BJ (cell line): ENCODE measurements around the gene IGLL5. TPM values are rescaled to one million over a fixed set of nuclear protein-coding genes. Genes with fewer than 3 reads are reported as not detected.

Experiments used
- CTCF ChIA-PET: fragments of 350-600 bp; formaldehyde crosslinking; extraction: SDS; loops from one replicate; lab custom pipeline; 2021; ENCODE audit warnings: antibody characterized with exemption, inconsistent platforms; lab: Yijun Ruan, JAX
- POLR2A ChIA-PET: fragments of 300-600 bp; sonication (Branson Sonifier 250); formaldehyde crosslinking; extraction: SDS; loops from one replicate; lab custom pipeline; 2021; ENCODE audit warnings: antibody characterized with exemption; lab: Charles Lee
- DNase-seq: peaks from one replicate; pipeline ENCODE4 v3.0.0-alpha.2; 2011; ENCODE audit warnings: low read depth
- H3K27me3 ChIP-seq: 2 replicates; pipeline ENCODE4 v1.6.0; 2011; ENCODE audit warnings: low read length; ENCODE audit not compliant: control insufficient read depth, insufficient read depth
- H3K36me3 ChIP-seq: 2 replicates; pipeline ENCODE4 v1.5.1; 2011; ENCODE audit warnings: low read length; ENCODE audit not compliant: control insufficient read depth, insufficient read depth
- H3K4me3 ChIP-seq: 2 replicates; pipeline ENCODE4 v1.5.1; 2011; ENCODE audit warnings: low read depth, mild to moderate bottlenecking, control low read depth, low read length
- polyA plus RNA-seq: library from polyadenylated mRNA; depleted of rRNA; stranded (reverse); fragments of >200 nt; gene quantifications from 2 replicates; pipeline ENCODE4 v1.2.3, GENCODE V29; 2011
- TF ChIP-seq, protein P1 (sequence below): IDR thresholded peaks from 2 replicates; pipeline ENCODE4 v1.5.1; 2011; ENCODE audit warnings: low read depth, mild to moderate bottlenecking, control low read depth, inconsistent platforms, low read length, moderate library complexity; ENCODE audit not compliant: insufficient read depth

IGLL5 gene
- polyA plus RNA-seq, 1 experiment: not detected

DNA sequence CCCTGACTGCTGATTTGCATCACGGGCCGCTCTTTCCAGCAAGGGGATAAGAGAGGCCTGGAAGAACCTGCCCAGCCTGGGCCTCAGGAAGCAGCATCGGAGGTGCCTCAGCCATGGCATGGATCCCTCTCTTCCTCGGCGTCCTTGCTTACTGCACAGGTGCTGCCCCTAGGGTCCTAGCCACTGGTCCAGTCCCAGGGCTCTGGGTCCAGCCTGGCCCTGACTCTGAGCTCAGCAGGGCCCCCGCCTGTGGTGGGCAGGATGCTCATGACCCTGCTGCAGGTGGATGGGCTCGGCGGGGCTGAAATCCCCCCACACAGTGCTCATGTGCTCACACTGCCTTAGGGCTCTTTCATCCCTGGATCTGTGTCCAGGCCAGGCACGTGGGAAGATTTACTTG lies 7.0 kb upstream of the IGLL5 start:
- H3K36me3 ChIP-seq: no peaks in the 10 kb centered on the region
- POLR2A ChIA-PET: no interaction called here
- DNase-seq: no peak
- H3K4me3 ChIP-seq: no peak overlapping the region
- TF ChIP-seq, protein P1, sequence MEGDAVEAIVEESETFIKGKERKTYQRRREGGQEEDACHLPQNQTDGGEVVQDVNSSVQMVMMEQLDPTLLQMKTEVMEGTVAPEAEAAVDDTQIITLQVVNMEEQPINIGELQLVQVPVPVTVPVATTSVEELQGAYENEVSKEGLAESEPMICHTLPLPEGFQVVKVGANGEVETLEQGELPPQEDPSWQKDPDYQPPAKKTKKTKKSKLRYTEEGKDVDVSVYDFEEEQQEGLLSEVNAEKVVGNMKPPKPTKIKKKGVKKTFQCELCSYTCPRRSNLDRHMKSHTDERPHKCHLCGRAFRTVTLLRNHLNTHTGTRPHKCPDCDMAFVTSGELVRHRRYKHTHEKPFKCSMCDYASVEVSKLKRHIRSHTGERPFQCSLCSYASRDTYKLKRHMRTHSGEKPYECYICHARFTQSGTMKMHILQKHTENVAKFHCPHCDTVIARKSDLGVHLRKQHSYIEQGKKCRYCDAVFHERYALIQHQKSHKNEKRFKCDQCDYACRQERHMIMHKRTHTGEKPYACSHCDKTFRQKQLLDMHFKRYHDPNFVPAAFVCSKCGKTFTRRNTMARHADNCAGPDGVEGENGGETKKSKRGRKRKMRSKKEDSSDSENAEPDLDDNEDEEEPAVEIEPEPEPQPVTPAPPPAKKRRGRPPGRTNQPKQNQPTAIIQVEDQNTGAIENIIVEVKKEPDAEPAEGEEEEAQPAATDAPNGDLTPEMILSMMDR: no peak
- CTCF ChIA-PET: interaction anchor here (1.2 to 1.6 kb wide), 3 partner anchors 32 to 110 kb away, joined by 3 to 5 read pairs (median 5); no protein-coding TSS in a partner anchor
- no peaks in the 10 kb centered on the region; the same call in 1 of the 2 replicates for H3K27me3 ChIP-seq

DNA sequence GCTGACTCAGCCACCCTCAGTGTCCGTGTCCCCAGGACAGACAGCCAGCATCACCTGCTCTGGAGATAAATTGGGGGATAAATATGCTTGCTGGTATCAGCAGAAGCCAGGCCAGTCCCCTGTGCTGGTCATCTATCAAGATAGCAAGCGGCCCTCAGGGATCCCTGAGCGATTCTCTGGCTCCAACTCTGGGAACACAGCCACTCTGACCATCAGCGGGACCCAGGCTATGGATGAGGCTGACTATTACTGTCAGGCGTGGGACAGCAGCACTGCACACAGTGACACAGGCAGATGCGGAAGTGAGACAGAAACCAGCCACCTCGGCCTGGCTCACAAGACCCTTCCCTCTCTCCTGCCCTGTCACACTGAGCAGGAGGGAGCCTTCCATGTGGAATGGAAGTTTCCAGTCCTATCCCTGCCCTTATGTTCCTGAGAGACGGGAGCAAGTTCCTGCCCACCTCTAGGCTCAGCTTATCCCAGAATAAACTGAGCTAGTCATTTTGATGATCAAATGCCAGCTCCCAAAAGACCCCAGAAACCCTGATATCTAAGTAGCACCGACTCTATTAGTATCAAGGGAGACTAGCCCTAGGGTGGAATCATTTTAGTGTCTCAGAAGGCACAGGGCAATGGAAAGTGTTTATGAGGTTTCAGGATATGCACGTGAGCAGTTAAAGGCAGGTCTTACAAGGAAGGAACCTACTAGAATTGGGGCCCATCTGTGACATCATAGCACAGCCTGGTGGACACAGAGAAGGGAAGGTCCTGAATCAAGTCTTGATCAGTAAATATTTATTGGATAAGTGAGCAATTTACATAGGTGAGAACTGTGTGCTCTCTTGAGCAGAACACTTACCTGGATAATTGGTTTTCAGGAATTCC lies 6.3 kb upstream of the IGLL5 start:
- CTCF ChIA-PET: interaction anchor here (1.2 to 4.6 kb wide), 6 partner anchors 32 to 111 kb away, joined by 3 to 35 read pairs (median 5); no protein-coding TSS in a partner anchor
- H3K36me3 ChIP-seq: no peaks in the 10 kb centered on the region
- no peak overlapping the region for H3K4me3 ChIP-seq
- POLR2A ChIA-PET: no interaction called here
- no peaks in the 10 kb centered on the region; the same call in 1 of the 2 replicates for H3K27me3 ChIP-seq
- TF ChIP-seq, protein P1: no peak
- no peak for DNase-seq

DNA sequence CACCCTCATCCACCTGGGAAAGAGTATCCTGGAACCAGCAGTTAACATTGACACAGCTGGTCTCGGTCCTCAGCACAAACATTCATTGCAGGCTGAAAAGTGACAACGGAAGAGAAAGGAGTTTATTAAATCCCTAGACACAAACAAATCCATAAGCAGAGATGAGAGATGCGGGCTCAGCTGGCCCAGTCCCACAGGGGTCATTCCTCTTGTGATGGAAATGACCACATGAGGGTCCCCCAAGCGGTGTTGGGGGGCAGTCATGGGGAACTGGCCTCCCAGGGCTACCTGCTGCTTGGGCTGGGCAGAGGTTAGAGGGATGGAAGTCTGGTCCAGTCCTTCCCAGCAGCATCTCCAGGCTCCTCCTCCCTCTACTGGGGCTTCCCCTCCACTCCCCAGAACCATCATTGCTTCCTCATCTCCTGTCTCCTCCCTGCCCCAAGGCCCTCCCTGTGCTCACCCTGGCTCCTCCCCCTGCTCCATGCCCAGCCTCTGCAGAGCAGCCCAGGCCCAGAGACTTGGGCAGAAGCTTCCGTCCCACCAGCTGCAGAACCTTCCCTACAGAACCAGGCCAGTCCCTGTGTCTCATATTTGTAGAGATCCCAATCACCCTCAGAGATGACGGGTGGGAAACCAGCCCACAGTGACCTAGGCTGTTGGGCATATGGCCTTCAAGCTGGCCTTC lies 5.4 kb upstream of the IGLL5 start:
- ChIA-PET POLR2A (no interaction called here), CTCF (interaction anchor here (1.3 to 4.6 kb wide), 4 partner anchors 33 to 94 kb away, joined by 3 to 35 read pairs (median 5); no protein-coding TSS in a partner anchor)
- TF ChIP-seq, protein P1: no peak
- Histone ChIP-seq H3K27me3 (no peaks in the 10 kb centered on the region; the same call in 1 of the 2 replicates), H3K4me3 (no peak overlapping the region), H3K36me3 (no peaks in the 10 kb centered on the region)
- DNase-seq: no peak

DNA sequence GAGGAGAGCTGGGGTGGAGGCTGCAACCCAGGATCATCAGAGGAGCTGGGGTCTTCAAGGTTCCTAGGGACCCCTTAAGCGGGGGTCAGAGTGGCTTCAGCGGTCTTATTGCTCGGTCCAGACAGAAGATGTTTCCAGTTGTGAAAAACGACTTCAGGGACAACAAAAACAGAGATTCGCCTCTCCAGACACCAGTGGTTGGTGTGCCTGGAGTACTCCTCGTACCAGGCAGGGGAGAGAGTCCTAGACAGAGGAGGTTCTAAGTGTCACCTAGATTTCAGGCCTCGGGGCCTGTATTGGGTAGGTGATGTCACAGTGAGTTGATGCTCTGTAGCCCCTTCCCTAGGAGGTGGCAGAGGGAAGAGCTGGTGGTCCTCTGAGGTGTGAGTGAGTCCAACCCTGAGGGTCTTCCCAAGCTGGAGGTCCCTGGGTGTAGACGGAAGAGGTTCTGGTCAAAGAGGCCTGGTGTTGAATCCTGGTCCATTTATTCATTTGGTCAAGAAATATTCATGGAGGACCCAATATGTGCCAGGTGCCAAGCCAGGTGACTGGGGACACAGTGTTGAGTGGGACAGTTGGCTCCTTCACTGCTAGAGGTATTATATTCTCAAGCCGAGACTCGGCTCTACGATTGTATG lies 4.4 kb upstream of the IGLL5 start:
- POLR2A ChIA-PET: no interaction called here
- DNase-seq: no peak
- CTCF ChIA-PET: interaction anchor here (0.6 to 4.6 kb wide), 17 partner anchors 12 to 452 kb away, joined by 3 to 35 read pairs (median 5); no protein-coding TSS in a partner anchor
- Histone ChIP-seq H3K4me3 (no peak overlapping the region), H3K36me3 (no peaks in the 10 kb centered on the region), H3K27me3 (no peaks in the 10 kb centered on the region; the same call in 1 of the 2 replicates)
- TF ChIP-seq, protein P1: no peak
